ENCODE results near the gene COPG2. TPM values are rescaled to one million over a fixed set of nuclear protein-coding genes. Genes with fewer than 3 reads are reported as not detected.

Gene COPG2
- total and polyA plus RNA-seq, 9 donors = 23.8 to 64.1 (median 42.3) TPM

GRCh38 chr7:130478991-130479390 lies 189.6 kb downstream of the COPG2 start:
- Histone ChIP-seq H3K27me3 (no peaks in the 10 kb centered on the region), H3K4me1 (ENCODE audit: insufficient read depth) (no peaks in the 10 kb centered on the region), H3K36me3 (no peaks in the 10 kb centered on the region), H3K9me3 (no peaks in the 10 kb centered on the region), H3K4me3 (no peak overlapping the region), H3K27ac (no peak overlapping the region)
- intact Hi-C loops (cut with DNase I) = no loop called here
- WGBS, 3 donors = 73 to 89% (median 88%) methylated on average over 3 of the region's 3 CpGs
- DNase-seq = no peak
- no peak for TF ChIP-seq EP300 (IDR thresholded peaks at IDR 0.05)
- no peak for TF ChIP-seq POLR2A (IDR thresholded peaks at IDR 0.05)
- TF ChIP-seq CTCF (IDR thresholded peaks at IDR 0.05) = no peak

GRCh38 chr7:130476297-130477150 lies 192.0 kb downstream of the COPG2 start:
- no peaks in the 10 kb centered on the region for H3K27me3 ChIP-seq
- TF ChIP-seq EP300 (IDR thresholded peaks at IDR 0.05) (no peak), CTCF (IDR thresholded peaks at IDR 0.05) (no peak), POLR2A (IDR thresholded peaks at IDR 0.05) (no peak)
- no peaks in the 10 kb centered on the region for H3K36me3 ChIP-seq
- H3K9me3 ChIP-seq = no peaks in the 10 kb centered on the region
- H3K27ac ChIP-seq = no peak overlapping the region
- intact Hi-C loops (cut with DNase I) = no loop called here
- H3K4me1 ChIP-seq (ENCODE audit: insufficient read depth) = no peaks in the 10 kb centered on the region
- DNase-seq = no peak
- no peak overlapping the region for H3K4me3 ChIP-seq
- WGBS, 3 donors = 58 to 79% (median 72%) methylated on average over 9 of the region's 9 CpGs

GRCh38 chr7:130475776-130476175 lies 192.8 kb downstream of the COPG2 start:
- 74 to 81% (median 76%) methylated on average over 7 of the region's 7 CpGs for WGBS, 3 donors
- Histone ChIP-seq H3K9me3 (no peaks in the 10 kb centered on the region), H3K27ac (no peak overlapping the region), H3K27me3 (no peaks in the 10 kb centered on the region), H3K4me1 (ENCODE audit: insufficient read depth) (no peaks in the 10 kb centered on the region), H3K4me3 (no peak overlapping the region), H3K36me3 (no peaks in the 10 kb centered on the region)
- TF ChIP-seq EP300 (IDR thresholded peaks at IDR 0.05) (no peak), CTCF (IDR thresholded peaks at IDR 0.05) (no peak), POLR2A (IDR thresholded peaks at IDR 0.05) (no peak)
- no peak for DNase-seq
- intact Hi-C loops (cut with DNase I) = no loop called here

- Histone ChIP-seq H3K27ac (no peak overlapping the region), H3K27me3 (no peaks in the 10 kb centered on the region), H3K9me3 (no peaks in the 10 kb centered on the region), H3K4me1 (ENCODE audit: insufficient read depth) (no peaks in the 10 kb centered on the region), H3K4me3 (no peak overlapping the region), H3K36me3 (no peaks in the 10 kb centered on the region)
- WGBS, 3 donors = 79 to 84% (median 82%) methylated on average over 4 of the region's 4 CpGs
- intact Hi-C loops (cut with DNase I) = no loop called here
- no peak for TF ChIP-seq EP300 (IDR thresholded peaks at IDR 0.05)
- TF ChIP-seq CTCF (IDR thresholded peaks at IDR 0.05) = no peak
- no peak for DNase-seq
Measured at GRCh38 chr7:130473876-130474275, 194.7 kb downstream of the COPG2 start.
